GM19463 (cell line): ENCODE measurements around the gene SASH1.

Source experiments
- ATAC-seq: cut with Tn5 transposase; IDR thresholded peaks from one replicate; pipeline ENCODE4 v1.9.1; 2021; ENCODE audit warnings: mild to moderate bottlenecking, moderate library complexity; ENCODE audit not compliant: unreplicated experiment

SASH1 gene

DNA sequence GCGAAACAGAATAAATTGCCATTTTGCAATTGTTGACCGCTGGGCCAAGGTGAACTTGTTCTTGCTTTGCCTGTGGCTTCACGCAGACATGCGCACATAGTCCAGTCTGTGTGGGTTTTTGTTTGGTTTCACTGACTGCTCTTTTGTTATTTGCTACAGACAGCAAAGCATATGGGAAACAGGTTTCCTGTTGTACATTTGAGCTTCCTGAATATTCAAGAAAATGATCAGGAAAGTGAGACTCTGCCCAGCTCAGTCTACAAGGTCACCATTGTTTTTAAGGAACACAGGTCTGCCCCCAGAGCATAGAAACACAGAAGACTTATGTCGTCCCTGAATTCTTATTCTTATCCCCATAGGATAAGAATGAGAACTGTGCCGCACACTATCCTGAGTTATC, 55.6 kb downstream of the SASH1 start:
- no peak for ATAC-seq

DNA sequence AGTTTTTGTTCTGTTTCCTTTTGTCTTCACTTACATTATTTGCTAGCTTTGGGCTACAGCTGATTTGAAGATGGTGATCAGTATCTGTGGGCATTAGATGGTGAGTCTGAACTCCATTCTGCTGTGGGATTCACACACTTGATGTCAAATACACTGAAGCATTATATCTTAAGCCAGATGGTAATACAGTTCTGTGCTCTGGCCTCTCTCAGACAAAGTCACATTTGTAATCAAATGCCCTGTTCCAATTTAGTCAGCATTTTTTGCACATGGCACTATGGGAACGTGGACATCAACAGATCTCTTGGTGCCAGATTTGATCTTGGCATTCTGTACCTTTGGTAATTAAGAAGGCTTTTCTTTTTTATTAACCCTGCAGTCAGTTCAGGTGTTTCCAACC, 56.0 kb downstream of the SASH1 start:
- no peak for ATAC-seq

DNA sequence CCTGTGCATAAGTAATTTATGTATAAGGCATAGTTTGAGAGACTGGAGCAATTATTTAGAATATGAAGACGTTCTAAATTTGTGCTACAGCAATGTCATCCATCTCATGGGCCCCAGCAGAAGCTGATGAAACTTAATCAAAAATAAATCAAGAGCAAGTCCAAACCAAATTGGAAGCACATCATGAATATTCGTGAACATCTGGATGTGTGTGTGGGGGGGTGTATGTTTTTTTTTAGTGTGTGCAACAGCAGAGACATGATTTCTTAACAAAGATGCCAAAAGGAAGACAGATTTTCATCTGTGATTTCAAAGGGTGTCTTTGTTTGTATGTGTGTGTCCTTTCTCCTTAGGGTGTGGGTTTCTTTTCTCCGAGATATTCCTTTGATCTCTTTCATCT, 58.9 kb downstream of the SASH1 start:
- ATAC-seq: no peak

DNA sequence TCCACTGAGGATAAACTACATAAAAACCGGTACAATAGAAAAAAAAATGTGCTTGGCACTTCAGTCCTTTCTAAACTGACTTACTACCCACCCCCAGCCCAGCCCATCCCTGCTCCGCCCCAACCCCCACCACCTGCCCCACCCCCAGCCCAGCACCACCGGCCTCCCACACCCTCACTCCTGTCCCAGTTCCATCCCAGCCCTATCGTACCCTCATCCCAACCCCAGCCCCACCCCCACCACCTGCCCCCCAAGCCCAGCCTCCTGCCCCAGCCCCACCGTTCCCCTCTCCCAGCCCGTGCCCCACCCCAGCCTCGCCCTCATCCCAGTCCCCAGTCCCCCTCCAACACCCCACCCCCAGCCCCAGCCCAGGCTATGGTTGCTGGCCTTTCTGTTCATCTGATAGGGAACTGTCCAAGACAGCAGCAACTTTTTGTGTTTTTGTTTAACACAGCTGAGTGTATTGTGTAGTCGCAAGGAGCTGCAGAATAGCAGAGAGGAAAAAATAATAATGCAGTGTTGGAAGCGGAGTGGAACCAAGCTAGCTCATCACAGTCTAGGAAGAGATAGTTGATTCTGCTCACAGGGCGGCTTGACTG, 61.9 kb downstream of the SASH1 start:
- ATAC-seq: no peak

DNA sequence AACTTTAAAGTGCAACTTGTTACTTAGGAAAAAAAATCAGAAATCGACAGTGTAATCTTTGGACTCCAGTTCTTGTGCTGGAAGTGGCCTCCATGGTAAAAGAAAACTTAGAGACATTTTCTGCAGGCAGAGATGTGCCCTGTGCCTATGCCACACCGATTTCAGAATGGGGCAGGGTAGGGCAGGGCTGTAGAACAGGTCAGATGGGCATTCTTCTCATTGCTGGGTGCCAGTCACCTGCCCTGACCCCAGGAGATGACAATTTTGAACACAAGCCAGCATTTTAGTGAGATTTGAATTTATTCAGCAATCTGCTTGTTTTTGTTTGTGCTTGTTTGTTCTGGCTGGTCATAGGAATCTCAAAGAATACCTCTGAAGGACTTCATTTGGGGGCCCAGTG, 63.3 kb downstream of the SASH1 start:
- no peak for ATAC-seq

DNA sequence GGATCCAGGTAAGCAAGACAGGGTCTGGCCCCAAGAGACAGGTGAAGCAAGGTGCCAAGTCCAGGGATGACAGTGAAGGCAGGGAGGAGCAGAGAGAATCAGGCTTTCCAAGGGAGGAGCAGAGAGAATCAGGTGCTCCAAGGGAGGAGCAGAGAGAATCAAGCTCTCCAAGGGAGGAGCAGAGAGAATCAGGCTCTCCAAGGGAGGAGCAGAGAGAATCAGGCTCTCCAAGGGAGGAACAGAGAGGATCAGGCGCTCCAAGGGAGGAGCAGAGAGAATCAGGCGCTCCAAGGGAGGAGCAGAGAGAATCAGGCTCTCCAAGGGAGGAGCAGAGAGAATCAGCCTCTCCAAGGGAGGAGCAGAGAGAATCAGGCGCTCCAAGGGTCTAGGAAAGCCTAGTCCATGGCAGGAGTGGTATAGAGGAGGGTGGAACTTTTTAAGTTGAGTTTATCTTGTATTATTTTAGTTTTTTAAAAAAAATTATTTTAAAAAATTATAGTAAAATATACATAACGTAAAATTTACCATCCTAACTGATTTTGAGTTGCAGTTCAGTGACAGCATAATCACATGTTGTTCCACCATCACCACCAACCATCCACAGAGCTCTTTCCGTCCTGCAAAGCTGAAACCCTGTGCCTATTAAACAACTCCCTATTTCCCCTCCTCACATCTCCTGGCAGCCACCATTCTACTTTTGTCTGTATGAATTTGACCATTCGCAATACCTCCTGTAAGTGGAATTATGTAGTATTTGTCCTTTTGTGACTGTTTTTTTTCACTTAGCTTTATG, 64.1 kb downstream of the SASH1 start:
- no peak for ATAC-seq

DNA sequence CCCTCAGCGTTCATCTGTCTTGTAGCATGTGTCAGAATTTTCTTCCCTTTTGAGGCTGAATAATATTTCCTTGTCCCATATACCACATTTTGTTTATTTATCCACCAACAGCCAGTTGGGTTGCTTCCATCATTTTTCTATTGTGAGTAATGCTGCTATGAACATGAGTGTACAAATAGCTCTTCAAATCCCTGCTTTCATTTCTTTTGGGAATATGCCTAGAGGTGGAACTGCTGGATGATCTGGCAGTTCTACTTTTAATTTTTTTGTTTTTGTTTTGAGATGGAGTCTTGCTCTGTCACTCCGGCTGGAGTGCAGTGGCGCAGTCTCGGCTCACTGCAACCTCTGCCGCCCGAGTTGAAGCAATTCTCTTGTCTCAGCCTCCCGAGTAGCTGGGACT, 64.7 kb downstream of the SASH1 start:
- ATAC-seq: no peak

DNA sequence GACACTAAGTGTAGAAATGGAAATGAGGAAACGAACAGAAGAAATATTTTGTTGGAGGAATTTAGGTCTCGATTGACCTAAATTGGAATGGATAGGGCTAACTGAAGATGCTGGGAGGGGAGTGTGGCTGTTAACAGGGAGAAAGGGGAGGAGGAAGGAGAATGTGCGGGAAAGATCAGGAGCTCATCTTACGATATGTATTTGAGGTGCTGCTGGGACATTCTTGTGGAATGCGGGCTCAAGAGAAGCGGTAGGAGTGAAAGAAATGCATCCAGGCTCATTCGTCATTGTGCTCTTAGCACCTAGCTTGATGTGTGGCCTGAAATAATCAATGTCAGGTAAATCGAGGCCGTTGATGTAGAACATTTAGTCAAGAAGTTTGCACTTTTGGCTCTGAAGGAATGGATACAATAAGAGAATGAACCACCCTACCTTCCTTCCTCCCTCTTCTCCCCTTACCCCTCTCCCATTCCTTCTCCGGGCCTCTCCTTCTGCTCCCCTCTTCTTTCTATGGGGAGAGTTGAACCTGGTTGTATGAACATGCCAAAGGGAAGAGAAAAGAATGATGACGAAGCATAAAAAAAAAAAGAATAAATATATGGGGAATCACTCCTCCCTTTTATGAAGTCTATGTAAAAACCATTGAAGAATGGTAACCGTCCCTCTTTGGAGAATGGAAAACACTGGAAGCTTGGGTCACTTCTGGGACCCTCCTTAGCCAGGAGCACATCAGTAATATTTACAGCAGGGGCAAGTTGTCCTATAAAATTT, 70.9 kb downstream of the SASH1 start:
- no peak for ATAC-seq

DNA sequence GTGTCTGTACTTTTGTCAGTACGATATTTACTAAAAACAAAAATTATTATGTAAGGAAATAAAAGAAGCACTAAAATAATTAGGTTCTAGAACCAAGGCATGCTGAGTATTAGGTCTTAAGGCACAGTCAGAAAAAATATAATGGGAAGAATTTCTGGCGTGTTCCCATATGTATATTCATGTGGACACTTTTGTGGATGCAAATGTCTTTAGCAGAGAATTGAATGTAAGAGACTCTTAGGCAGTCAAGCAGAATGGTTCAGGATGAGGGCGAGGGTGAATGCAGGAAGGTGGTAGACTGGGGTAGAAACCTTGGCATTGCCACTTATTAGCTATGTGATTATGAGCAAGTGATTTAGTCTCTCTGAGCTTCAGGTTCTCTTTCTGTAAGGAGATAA, 71.5 kb downstream of the SASH1 start:
- ATAC-seq: no peak

DNA sequence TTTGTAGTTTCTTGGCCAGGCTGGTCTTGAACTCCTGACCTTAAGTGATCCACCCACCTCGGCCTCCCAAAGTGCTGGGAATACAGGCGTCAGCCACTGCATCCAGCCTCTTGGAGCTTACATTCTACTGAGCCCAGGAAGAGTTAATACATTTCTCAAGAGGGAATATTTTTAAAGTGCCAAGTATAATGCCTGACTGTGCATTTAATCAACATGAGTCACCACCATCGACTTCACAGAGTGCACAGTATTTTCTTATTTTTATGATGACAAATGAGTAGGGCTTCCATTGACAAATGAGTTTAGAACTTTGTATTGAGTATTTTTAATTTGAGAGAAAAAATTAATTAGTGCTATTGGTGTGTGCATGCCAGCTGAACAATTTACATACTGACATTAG, 72.2 kb downstream of the SASH1 start:
- ATAC-seq: no peak

DNA sequence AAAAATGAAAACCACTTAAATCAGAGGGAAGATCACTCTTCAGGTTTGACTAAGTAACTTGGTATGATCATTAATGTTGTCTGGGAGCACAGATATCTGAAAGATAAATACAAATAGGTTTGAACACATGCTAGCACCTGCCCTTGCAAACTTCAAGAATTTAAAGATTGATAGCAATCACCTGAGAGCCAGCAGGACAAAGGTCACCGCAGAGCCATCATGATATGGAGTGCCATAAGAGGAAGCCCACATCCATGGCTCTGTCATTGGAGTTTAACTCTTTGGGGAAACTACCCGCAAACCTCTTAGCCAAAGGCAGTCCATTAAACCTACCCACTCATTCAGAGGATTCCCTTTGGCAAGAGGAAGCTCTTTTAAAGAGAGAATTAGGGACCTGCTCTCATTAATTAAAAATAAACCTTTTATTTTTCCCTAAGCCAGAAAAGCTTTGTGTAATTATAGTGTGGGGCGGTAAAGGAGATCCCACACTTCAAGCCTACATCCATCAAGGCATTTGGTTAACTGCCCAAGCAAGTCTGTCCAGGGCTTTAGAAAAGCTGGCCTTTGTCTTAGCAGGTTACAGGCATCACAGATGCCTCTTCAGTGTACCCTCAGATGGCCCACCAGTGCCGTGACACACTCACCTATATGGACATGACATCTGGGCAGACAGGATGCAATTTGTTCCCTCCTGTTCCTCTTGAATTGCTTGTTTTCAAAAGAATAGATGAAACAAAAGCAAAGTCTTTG, 73.0 kb downstream of the SASH1 start:
- no peak for ATAC-seq

DNA sequence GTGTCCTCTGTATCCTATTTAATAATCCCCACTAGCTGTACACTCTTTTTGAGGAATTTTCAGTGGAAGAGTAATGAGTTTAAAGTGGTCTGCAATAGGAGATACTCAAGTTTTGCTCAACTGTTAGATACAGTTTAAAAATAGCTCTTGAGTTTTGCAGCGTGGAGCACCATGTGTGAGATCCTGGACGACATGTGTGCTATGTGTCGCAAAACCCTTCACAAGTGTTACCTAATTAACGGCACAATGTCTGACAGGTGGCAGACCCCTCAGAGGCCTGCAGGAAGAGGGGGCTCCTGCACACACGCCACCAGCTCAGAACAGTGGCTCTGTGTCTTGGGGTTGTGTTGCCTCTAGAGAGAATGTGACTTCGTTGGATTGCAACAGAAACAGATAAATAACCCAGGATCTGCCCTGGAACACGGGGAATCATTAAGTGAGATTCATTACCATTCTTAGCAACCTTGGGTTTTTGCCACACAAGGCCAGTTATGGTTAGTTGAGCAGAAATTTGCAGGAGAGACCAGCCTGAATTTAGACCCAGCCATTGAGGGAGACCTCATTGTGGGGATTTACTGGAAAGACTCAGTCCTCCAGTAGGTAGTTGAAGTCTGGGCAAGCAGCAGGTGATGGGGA, 73.8 kb downstream of the SASH1 start:
- ATAC-seq: no peak

DNA sequence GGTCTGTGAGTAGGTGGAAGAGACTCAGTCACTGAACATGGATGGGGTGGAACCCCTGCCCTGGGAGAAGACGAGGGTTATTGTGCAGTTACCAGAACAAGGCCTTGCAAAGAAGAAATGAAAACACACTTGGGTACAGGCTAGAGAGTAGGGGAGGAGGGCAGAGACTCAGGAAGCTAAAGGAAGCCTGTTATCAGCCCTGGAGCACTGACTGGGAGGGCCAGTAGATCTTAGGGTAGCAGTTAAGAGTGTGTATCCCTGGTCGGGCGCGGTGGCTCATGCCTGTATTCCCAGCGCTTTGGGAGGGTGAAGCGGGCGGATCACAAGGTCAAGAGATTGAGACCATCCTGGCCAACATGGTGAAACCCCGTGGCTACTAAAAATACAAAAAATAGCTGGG, 74.4 kb downstream of the SASH1 start:
- no peak for ATAC-seq

DNA sequence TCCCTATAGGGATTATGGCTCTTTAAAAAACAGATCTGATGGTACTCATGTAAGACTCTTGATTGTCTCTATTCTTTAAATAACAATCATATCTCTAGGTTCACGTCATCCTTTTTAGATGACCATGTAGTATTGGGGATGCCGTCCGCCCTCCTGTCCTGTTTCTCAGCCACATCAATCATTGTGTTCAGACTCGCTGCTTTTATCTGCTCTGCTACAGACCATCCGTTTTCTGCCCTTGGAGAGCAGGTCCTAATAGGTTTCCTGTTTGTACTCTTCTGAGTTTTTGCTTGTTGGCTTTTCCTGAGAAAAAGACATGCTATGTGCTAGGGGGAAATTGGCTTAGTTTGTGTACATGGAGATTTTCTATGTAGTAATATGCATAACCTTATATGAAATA, 76.8 kb downstream of the SASH1 start:
- no peak for ATAC-seq

DNA sequence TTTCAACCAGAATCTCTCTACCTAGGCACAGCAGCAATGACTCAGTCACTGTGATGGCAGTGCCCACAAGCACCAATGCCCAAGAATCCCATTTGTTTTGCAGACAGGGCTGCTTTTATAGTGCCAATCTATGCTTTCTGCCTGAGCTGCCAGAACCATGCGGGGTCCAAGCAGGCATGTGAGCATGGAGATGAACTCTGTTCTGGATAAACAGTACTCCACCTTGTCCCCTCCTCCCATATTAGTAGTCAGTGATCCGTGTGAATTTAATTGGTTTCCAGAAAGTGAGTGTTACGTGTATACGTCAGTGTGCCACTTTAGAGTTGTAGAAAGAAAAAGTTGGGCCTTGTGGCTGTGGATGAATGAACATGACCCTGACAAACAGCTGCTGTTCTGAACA, 79.4 kb downstream of the SASH1 start:
- ATAC-seq: no peak

DNA sequence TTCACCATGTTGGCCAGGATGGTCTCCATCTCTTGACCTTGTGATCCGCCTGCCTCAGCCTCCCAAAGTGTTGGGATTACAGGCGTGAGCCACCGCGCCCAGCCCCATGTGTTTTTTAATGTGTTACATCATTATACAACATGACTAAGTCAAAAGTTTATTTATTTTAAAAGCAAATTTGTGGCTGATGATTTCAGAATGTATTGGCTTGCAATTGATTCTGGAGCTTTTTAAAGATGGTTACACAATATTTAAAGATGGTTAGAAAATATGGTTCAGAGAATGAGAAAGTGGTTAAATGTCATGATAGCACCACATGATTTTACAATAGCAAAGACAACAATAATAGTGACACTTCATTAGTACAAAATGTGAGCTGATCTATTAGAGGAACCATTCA, 80.5 kb downstream of the SASH1 start:
- ATAC-seq: no peak

DNA sequence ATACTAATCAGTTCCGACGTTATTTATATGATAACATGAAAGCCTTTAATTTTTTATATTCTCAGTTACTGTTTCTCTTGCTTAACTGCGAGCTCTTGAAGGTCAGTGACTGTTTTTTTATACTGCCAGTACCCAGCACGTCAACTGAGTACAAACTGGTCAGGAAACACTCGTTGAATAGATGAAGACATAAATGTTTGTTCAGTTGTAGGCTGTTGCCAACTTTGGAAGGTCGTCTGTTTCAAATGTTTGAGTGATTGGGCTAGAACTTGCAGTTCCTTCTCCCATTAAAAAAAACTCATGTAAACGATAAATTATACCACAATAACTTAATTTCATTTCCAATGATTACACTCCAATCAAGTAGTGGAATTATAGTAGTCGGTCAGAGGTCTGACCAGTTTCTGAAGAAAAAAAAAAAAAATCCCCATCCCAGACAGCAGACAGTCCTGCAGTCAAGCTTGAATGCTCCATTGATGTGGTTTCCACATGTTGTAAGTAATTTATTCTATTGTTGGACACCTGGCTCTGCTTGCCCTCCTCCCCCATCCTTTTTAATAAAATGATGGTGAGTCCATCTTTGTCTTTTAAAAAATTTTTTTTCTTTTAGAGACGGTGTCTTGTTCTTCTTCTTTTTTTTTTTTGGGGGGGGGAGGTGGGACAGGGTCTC, 81.1 kb downstream of the SASH1 start:
- ATAC-seq: no peak

DNA sequence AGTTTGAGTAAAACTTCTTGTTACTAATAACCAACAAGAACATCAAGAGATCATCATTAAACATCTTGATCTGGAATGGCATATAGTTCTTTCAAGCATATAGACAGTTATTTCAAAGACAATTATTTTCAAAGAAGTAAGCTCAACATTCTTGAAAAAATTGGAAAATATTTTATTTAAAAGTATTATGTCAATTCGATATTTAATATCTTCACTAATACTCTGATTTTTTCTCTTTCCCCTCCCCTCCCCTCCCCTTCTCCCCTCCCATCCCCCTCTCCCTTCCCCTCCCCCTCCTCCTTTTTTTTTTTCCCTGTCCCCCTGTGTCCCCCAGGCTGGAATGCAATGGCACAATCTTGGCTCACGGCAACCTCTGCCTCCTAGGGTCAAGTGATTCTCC, 82.8 kb downstream of the SASH1 start:
- ATAC-seq: no peak

DNA sequence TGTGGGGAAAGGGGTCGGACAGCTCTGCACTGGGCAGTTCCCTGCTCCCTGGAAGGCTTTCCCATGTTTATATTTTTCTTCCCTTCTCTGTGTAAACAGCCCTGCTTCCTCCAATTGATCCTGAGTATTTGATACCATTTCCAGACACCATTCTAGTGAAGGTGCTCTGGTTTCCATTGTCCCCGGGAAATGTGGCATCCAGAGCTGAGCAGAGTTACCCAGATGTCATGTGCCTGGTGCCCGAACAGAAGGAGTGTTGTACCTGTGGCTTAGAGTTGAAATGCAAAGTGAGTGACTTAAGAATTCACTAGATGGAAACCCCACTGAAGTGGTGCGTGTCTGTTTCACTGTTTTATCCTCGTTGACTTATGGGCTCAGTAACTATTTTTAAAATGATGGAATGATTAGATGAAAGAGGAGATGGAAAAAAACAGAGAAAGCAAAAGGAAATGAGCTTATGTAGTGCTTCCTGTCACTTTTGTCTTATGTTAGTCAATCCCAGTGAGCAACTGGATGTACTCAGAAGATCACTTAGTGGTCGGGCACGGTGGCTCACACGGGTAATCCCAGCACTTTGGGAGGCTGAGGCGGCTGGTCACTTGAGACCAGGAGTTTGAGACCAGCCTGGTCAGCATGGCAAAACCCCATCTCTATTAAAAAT, 83.8 kb downstream of the SASH1 start:
- ATAC-seq: no peak

DNA sequence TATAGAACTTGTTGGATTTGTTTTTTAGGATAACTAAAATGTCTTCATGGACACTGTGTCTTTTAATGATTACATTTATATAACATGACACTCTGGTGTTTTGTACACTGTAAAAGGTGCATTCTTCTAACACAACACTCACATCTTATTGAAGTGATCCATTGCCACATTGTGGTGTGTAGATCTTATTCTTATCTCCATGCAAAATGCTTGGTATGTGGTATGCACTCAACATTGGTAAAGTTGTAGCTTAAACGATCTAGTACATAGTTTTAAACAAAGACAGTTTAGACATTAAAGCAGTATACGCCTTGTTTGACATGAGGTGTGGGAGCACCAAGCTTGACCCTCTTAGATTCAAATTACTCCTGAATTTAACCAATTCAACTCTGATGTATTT, 84.7 kb downstream of the SASH1 start:
- no peak for ATAC-seq
